Thoracic aorta (tissue), 2 donors: Measurements from ENCODE around the gene ODF2L. TPM values are rescaled to one million over a fixed set of nuclear protein-coding genes. Genes with fewer than 3 reads are reported as not detected.

ENCODE experiments used
- ATAC-seq: fragments of 150-250 bp; one replicate; pipeline ENCODE4 v1.8.0; 2017; ENCODE audit warnings: low read depth; ENCODE audit not compliant: insufficient number of reproducible peaks, low FRiP score
- DNase-seq: peaks from one replicate; pipeline ENCODE4 v3.0.0-alpha.2; 2020; ENCODE audit warnings: low spot score
- H3K27ac ChIP-seq, 2 donors: fragments of 200-600 bp; sonication (generic); 1 replicate in 1 of 2; 2 replicates in 1 of 2; pipeline ENCODE4 v1.5.1; 2016; ENCODE audit warnings: mild to moderate bottlenecking in 2 of 2, moderate library complexity in 2 of 2
- H3K27me3 ChIP-seq: fragments of 200-600 bp; sonication (generic); replicated peaks from 2 replicates; pipeline ENCODE4 v1.6.0; 2016; ENCODE audit warnings: mild to moderate bottlenecking; ENCODE audit not compliant: insufficient read depth
- H3K36me3 ChIP-seq: fragments of 200-600 bp; sonication (generic); one replicate; pipeline ENCODE4 v1.5.1; 2016
- H3K4me1 ChIP-seq, 2 donors: fragments of 200-600 bp; sonication (generic); 1 replicate in 1 of 2; 2 replicates in 1 of 2; pipeline versions ENCODE4 v1.5.1 to v1.6.0; 2016; ENCODE audit warnings: low read depth in 2 of 2, mild to moderate bottlenecking in 1 of 2; ENCODE audit not compliant: control insufficient read depth in 1 of 2
- H3K4me3 ChIP-seq: fragments of 200-600 bp; sonication (generic); 2 replicates; pipeline ENCODE4 v1.5.1; 2016; ENCODE audit warnings: mild to moderate bottlenecking
- H3K9me3 ChIP-seq: fragments of 200-600 bp; sonication (generic); 2 replicates; pipeline ENCODE4 v1.5.1; 2016
- total RNA-seq, 2 donors: library from RNA; depleted of rRNA; stranded (reverse); fragments of >200 nt; gene quantifications; one replicate each; pipeline versions ENCODE4 v1.1.0 to v1.2.3, GENCODE V29; 2016
- TF ChIP-seq, protein P1 (sequence below): fragments of 200-600 bp; sonication (generic); IDR thresholded peaks from one replicate; pipeline ENCODE4 v1.5.1; 2019; ENCODE audit warnings: antibody characterized with exemption

The ODF2L gene
- total RNA-seq, 2 donors from 2014 or later = 45.6 to 74.5 TPM

DNA sequence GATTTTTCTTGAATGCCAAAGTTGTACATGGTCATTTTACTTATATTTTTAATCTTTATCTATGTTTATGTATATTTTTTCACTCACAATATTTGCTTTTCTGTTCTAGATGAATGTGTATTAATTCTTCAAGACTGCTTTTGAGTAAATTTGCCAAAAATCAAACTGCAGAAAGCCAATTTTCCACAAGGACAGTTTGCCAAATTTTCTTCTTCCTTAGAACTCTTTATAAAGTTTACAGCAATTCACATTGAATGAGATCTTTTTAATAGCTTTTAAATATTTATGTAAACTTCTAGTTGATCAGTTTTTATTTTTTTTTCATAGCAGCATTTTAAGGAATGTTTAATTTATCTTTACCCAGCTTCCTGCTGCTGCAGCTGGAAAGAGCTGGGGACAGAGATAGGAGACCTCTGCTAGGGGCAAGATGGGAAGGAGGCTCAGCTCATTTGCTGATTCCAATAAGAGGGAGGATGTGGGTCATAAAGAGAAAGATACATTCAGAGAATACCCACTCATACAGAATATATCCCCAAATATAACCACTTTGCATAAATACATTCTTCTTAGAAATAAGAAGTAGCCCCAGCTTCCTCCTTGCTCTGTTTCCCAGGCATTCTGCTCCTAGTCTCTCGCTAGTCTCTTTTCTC is 93.0 kb downstream of the ODF2L start:
- no peak for ATAC-seq
- H3K36me3 ChIP-seq = no peaks in the 10 kb centered on the region
- no peaks in the 10 kb centered on the region for H3K9me3 ChIP-seq
- no peaks in the 10 kb centered on the region for H3K4me1 ChIP-seq
- DNase-seq = no peak
- no peak overlapping the region for H3K27ac ChIP-seq
- H3K27me3 ChIP-seq = no peaks in the 10 kb centered on the region
- TF ChIP-seq, protein P1, sequence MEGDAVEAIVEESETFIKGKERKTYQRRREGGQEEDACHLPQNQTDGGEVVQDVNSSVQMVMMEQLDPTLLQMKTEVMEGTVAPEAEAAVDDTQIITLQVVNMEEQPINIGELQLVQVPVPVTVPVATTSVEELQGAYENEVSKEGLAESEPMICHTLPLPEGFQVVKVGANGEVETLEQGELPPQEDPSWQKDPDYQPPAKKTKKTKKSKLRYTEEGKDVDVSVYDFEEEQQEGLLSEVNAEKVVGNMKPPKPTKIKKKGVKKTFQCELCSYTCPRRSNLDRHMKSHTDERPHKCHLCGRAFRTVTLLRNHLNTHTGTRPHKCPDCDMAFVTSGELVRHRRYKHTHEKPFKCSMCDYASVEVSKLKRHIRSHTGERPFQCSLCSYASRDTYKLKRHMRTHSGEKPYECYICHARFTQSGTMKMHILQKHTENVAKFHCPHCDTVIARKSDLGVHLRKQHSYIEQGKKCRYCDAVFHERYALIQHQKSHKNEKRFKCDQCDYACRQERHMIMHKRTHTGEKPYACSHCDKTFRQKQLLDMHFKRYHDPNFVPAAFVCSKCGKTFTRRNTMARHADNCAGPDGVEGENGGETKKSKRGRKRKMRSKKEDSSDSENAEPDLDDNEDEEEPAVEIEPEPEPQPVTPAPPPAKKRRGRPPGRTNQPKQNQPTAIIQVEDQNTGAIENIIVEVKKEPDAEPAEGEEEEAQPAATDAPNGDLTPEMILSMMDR = no peak
- no peak overlapping the region for H3K4me3 ChIP-seq

Other genes starting within 250 kb of the ODF2L start
- 1 to 10 TPM; 1.6 to 2.8 TPM for gene COL24A1, start 239.6 kb downstream of the ODF2L start, total RNA-seq
- gene CLCA2, start 27.8 kb upstream of the ODF2L start, total RNA-seq = under 1 TPM in 1 of 2 donors, not detected in 1; 0.28 TPM
- not detected for gene CLCA1, start 72.6 kb upstream of the ODF2L start, total RNA-seq
- gene CLCA4, start 150.8 kb upstream of the ODF2L start, total RNA-seq = not detected